ENCODE results near the gene MAN1A1. TPM values are rescaled to one million over a fixed set of nuclear protein-coding genes. Genes with fewer than 3 reads are reported as not detected.

The MAN1A1 gene
- total RNA-seq, 2 donors from 2014 or later: 85.4 to 109 TPM

DNA sequence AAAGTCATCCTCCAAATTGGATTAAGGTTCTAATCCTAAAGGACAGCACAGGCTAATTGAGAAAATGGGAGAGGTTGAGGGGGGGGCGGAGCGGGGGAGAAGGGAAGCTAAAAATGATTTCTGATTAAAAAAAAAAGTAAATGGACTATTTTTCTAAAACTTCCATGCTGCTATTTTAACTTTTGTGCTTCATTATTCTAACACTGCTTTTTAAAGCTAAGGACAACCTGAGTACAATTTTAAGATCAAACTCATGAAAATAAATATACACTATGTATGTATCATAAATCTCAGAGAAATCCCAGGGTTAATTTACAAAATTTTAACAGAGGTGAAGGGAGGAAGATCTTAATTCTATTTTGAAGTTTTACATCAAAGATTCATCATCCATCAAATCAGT, 4.4 kb downstream of the MAN1A1 start:
- Histone ChIP-seq H3K4me1 (peaks cover 59% of the 10 kb centered on the region), H3K4me3 (no peak overlapping the region)
- 44 to 63% methylated on average over 2 of the region's 2 CpGs for WGBS, 2 donors

GRCh38 chr6:119344306-119344705, 5.3 kb downstream of the MAN1A1 start:
- intact Hi-C loops (cut with DNase I): no loop called here
- H3K36me3 ChIP-seq (replicated peaks in 1 of 2; ENCODE audit: insufficient read depth in 1 of 2, low read depth in 2 of 2): no peaks in the 10 kb centered on the region
- no peak overlapping the region for H3K27ac ChIP-seq
- no peaks in the 10 kb centered on the region for H3K27me3 ChIP-seq
- H3K9me3 ChIP-seq: no peaks in the 10 kb centered on the region
- DNase-seq (peak in 2 of 4 donors; percentile 29 to 39), ATAC-seq (no peak)
- TF ChIP-seq POLR2A (IDR thresholded peaks at IDR 0.05) (no peak), CTCF (IDR thresholded peaks at IDR 0.05) (peak in 1 of 7 experiments; percentile 21)
- no peak overlapping the region for H3K4me3 ChIP-seq
- H3K4me1 ChIP-seq: peaks cover 64% of the 10 kb centered on the region
- 32 to 40% methylated on average over 1 of the region's 1 CpG for WGBS, 2 donors

More for the DNA sequence above, 4.4 kb downstream of the MAN1A1 start:
- no peak for ATAC-seq
- no peak for TF ChIP-seq CTCF (IDR thresholded peaks at IDR 0.05)
- no peak for TF ChIP-seq POLR2A (IDR thresholded peaks at IDR 0.05)
- intact Hi-C loops (cut with DNase I): no loop called here
- Histone ChIP-seq H3K36me3 (replicated peaks in 1 of 2; ENCODE audit: insufficient read depth in 1 of 2, low read depth in 2 of 2) (no peaks in the 10 kb centered on the region), H3K27ac (no peak overlapping the region), H3K9me3 (no peaks in the 10 kb centered on the region), H3K27me3 (no peaks in the 10 kb centered on the region)
- DNase-seq: no peak

- Histone ChIP-seq H3K4me3 (no peak overlapping the region), H3K4me1 (peaks cover 64% of the 10 kb centered on the region), H3K27me3 (no peaks in the 10 kb centered on the region), H3K27ac (no peak overlapping the region), H3K9me3 (no peaks in the 10 kb centered on the region), H3K36me3 (replicated peaks in 1 of 2; ENCODE audit: insufficient read depth in 1 of 2, low read depth in 2 of 2) (no peaks in the 10 kb centered on the region)
- WGBS, 2 donors: 58 to 62% methylated on average over 5 of the region's 5 CpGs
- TF ChIP-seq CTCF (IDR thresholded peaks at IDR 0.05) (no peak), POLR2A (IDR thresholded peaks at IDR 0.05) (no peak)
- ATAC-seq (no peak), DNase-seq (no peak)
- intact Hi-C loops (cut with DNase I): no loop called here
Observed at GRCh38 chr6:119343573-119344146, 5.9 kb downstream of the MAN1A1 start.

- peaks cover 64% of the 10 kb centered on the region for H3K4me1 ChIP-seq
- WGBS, 2 donors: 69 to 78% methylated on average over 4 of the region's 4 CpGs
- intact Hi-C loops (cut with DNase I): no loop called here
Observed at GRCh38 chr6:119343167-119343566, 6.4 kb downstream of the MAN1A1 start.

More at GRCh38 chr6:119343167-119343566, 6.4 kb downstream of the MAN1A1 start:
- no peak overlapping the region for H3K27ac ChIP-seq
- no peaks in the 10 kb centered on the region for H3K9me3 ChIP-seq
- DNase-seq (no peak), ATAC-seq (no peak)
- H3K4me3 ChIP-seq: no peak overlapping the region
- H3K27me3 ChIP-seq: no peaks in the 10 kb centered on the region
- TF ChIP-seq CTCF (IDR thresholded peaks at IDR 0.05): no peak
- TF ChIP-seq POLR2A (IDR thresholded peaks at IDR 0.05): no peak
- no peaks in the 10 kb centered on the region for H3K36me3 ChIP-seq (replicated peaks in 1 of 2; ENCODE audit: insufficient read depth in 1 of 2, low read depth in 2 of 2)

Measured in body of pancreas (tissue), 4 donors.